KMS-11 (cell line): ENCODE measurements around the gene TMEM174.

Source experiments
- H2AFZ ChIP-seq: fragments of 200-600 bp; sonication (generic); 2 replicates; pipeline ENCODE4 v1.6.1; 2016; ENCODE audit warnings: antibody characterized with exemption, mixed run types, low read depth
- H3K27ac ChIP-seq: fragments of 200-600 bp; sonication (generic); 2 replicates; pipeline ENCODE4 v1.6.1; 2016; ENCODE audit warnings: mild to moderate bottlenecking, mixed run types
- H3K27me3 ChIP-seq: fragments of 200-600 bp; sonication (generic); 2 replicates; pipeline ENCODE4 v1.6.1; 2017; ENCODE audit warnings: mild to moderate bottlenecking, low read depth, mixed run types, moderate library complexity; ENCODE audit not compliant: insufficient read depth
- H3K36me3 ChIP-seq: fragments of 200-600 bp; sonication (generic); 2 replicates; pipeline ENCODE4 v1.6.1; 2017; ENCODE audit warnings: mild to moderate bottlenecking, mixed run types; ENCODE audit not compliant: insufficient read depth
- H3K4me1 ChIP-seq: fragments of 200-600 bp; sonication (generic); 2 replicates; pipeline ENCODE4 v1.6.1; 2016; ENCODE audit warnings: mild to moderate bottlenecking, low read depth, mixed run types; ENCODE audit not compliant: poor library complexity, severe bottlenecking
- H3K4me2 ChIP-seq: fragments of 200-600 bp; sonication (generic); 2 replicates; pipeline ENCODE4 v1.7.0; 2016; ENCODE audit warnings: mild to moderate bottlenecking, mixed run types
- H3K4me3 ChIP-seq: fragments of 200-600 bp; sonication (generic); IDR thresholded peaks from 2 replicates; pipeline ENCODE4 v1.6.1; 2017; ENCODE audit warnings: low read depth, low read length, mixed read lengths; ENCODE audit not compliant: insufficient read depth
- H3K79me2 ChIP-seq: fragments of 200-600 bp; sonication (generic); 2 replicates; pipeline ENCODE4 v1.6.1; 2016; ENCODE audit warnings: low read depth, mixed run types; ENCODE audit not compliant: insufficient read depth
- H3K9ac ChIP-seq: fragments of 200-600 bp; sonication (generic); 2 replicates; pipeline ENCODE4 v1.6.1; 2016; ENCODE audit warnings: mild to moderate bottlenecking, mixed run types
- H4K20me1 ChIP-seq: fragments of 200-600 bp; sonication (generic); 2 replicates; pipeline ENCODE4 v1.6.1; 2016; ENCODE audit warnings: mild to moderate bottlenecking, mixed run types; ENCODE audit not compliant: insufficient read depth
- CTCF ChIP-seq: fragments of 200-600 bp; sonication (generic); conservative IDR thresholded peaks from 2 replicates; pipeline ENCODE4 v1.6.1; 2017; ENCODE audit warnings: low read depth, mild to moderate bottlenecking, antibody characterized with exemption, low read length, moderate library complexity, mixed read lengths

TMEM174 gene

GRCh38 chr5:73186976-73187375 lies 14.0 kb downstream of the TMEM174 start:
- TF ChIP-seq CTCF, result no peak

GRCh38 chr5:73188764-73189531 lies 16.0 kb downstream of the TMEM174 start:
- H3K4me1 ChIP-seq, result peaks cover 6% of the 10 kb centered on the region
- H3K9ac ChIP-seq, result no peak overlapping the region
- H3K36me3 ChIP-seq, result no peaks in the 10 kb centered on the region
- no peaks in the 10 kb centered on the region for H3K27me3 ChIP-seq
- H3K4me2 ChIP-seq, result no peak overlapping the region
- no peak overlapping the region for H3K4me3 ChIP-seq
- no peak overlapping the region for H2AFZ ChIP-seq
- no peaks in the 10 kb centered on the region for H4K20me1 ChIP-seq
- no peak overlapping the region for H3K27ac ChIP-seq
- no peaks in the 10 kb centered on the region for H3K79me2 ChIP-seq
- no peak for TF ChIP-seq CTCF

More at GRCh38 chr5:73186976-73187375, 14.0 kb downstream of the TMEM174 start:
- Histone ChIP-seq H3K27ac (no peak overlapping the region), H3K4me3 (no peak overlapping the region), H3K27me3 (no peaks in the 10 kb centered on the region), H3K4me1 (peaks cover 6% of the 10 kb centered on the region), H3K9ac (no peak overlapping the region), H3K79me2 (no peaks in the 10 kb centered on the region), H3K4me2 (no peak overlapping the region), H4K20me1 (no peaks in the 10 kb centered on the region), H3K36me3 (no peaks in the 10 kb centered on the region), H2AFZ (no peak overlapping the region)

GRCh38 chr5:73189871-73190376 lies 16.9 kb downstream of the TMEM174 start:
- Histone ChIP-seq H2AFZ (no peak overlapping the region), H3K4me2 (no peak overlapping the region), H3K27ac (no peak overlapping the region)

GRCh38 chr5:73192370-73192769 lies 19.4 kb downstream of the TMEM174 start:
- Histone ChIP-seq H3K79me2 (no peaks in the 10 kb centered on the region), H4K20me1 (no peaks in the 10 kb centered on the region), H3K9ac (no peak overlapping the region), H3K36me3 (no peaks in the 10 kb centered on the region), H3K4me3 (no peak overlapping the region), H3K27ac (no peak overlapping the region), H3K4me1 (peaks cover 6% of the 10 kb centered on the region), H2AFZ (no peak overlapping the region), H3K27me3 (no peaks in the 10 kb centered on the region), H3K4me2 (no peak overlapping the region)
- no peak for TF ChIP-seq CTCF

More at GRCh38 chr5:73189871-73190376, 16.9 kb downstream of the TMEM174 start:
- Histone ChIP-seq H4K20me1 (no peaks in the 10 kb centered on the region), H3K4me1 (peaks cover 6% of the 10 kb centered on the region), H3K79me2 (no peaks in the 10 kb centered on the region), H3K27me3 (no peaks in the 10 kb centered on the region), H3K4me3 (no peak overlapping the region), H3K9ac (no peak overlapping the region), H3K36me3 (no peaks in the 10 kb centered on the region)
- no peak for TF ChIP-seq CTCF
